Gastrocnemius medialis (tissue), 4 donors: ENCODE results near the gene EFEMP2. TPM values are rescaled to one million over a fixed set of nuclear protein-coding genes. Genes with fewer than 3 reads are reported as not detected.

Experiments
- ATAC-seq, 2 donors: fragments of 150-250 bp; one replicate each; pipeline ENCODE4 v1.9.1; 2016
- DNase-seq, 2 donors: peaks; one replicate each; pipeline ENCODE4 v3.0.0-alpha.2; 2019
- H3K27ac ChIP-seq, 4 donors: fragments of 200-600 bp; sonication (generic); 1 replicate in 1 of 4; 2 replicates in 3 of 4; pipeline ENCODE4 v1.5.1; 2016 to 2018; ENCODE audit warnings: mild to moderate bottlenecking in 2 of 4, moderate library complexity in 1 of 4
- H3K27me3 ChIP-seq, 3 donors: fragments of 200-600 bp; sonication (generic) in 2 of 3; 1 replicate in 1 of 3; 2 replicates in 2 of 3; pipeline versions ENCODE4 v1.5.1 to v1.6.0; 2016 to 2019; ENCODE audit warnings: mild to moderate bottlenecking in 1 of 3, moderate library complexity in 1 of 3
- H3K36me3 ChIP-seq, 2 donors: fragments of 200-600 bp; sonication (generic) in 1 of 2; one replicate each; pipeline ENCODE4 v1.5.1; 2017 to 2018
- H3K4me1 ChIP-seq, 2 donors: fragments of 200-600 bp; sonication (generic) in 1 of 2; one replicate each; pipeline ENCODE4 v1.5.1; 2016 to 2017; ENCODE audit warnings: mild to moderate bottlenecking in 2 of 2
- H3K4me3 ChIP-seq, 4 donors: fragments of 200-600 bp; sonication (generic) in 3 of 4; 1 replicate in 1 of 4; 2 replicates in 3 of 4; pipeline ENCODE4 v1.5.1; 2016 to 2019; ENCODE audit warnings: mild to moderate bottlenecking in 2 of 4
- H3K9me3 ChIP-seq, 3 donors: fragments of 200-600 bp; sonication (generic) in 2 of 3; 1 replicate in 1 of 3; 2 replicates in 2 of 3; pipeline ENCODE4 v1.5.1; 2016 to 2019
- POLR2A ChIP-seq, 2 donors: fragments of 450-650 bp; IDR thresholded peaks; one replicate each; pipeline ENCODE4 v1.6.1; 2017; ENCODE audit warnings: antibody characterized with exemption in 2 of 2, mild to moderate bottlenecking in 2 of 2, moderate library complexity in 2 of 2
- in situ Hi-C, 4 donors: fragments of 200-750 bp; cut with MboI; loops; one replicate each; pipeline versions ENCODE4 v1.15.0 to v1.8.0; 2017; ENCODE audit warnings: low sequenced_read_pairs in 4 of 4
- intact Hi-C: fragments of 100-400 bp; cut with DNase I; formaldehyde crosslinking; loops from one replicate; pipeline ENCODE4 v1.15.1; 2023; ENCODE audit warnings: low total_unique reads
- total RNA-seq, 4 donors: library from RNA; depleted of rRNA; stranded (reverse); fragments of >200 nt; gene quantifications; one replicate each; pipeline versions ENCODE4 v1.1.0 to v1.2.3, GENCODE V29; 2016
- TF ChIP-seq, protein P1 (sequence below), 5 experiments: fragments of 450-650 bp in 3 of 5; fragments of 200-600 bp in 2 of 5; sonication (generic) in 2 of 5; IDR thresholded peaks in 4 of 5; conservative IDR thresholded peaks in 1 of 5; 1 replicate in 4 of 5; 2 replicates in 1 of 5; pipeline ENCODE4 v1.5.1; 2016 to 2019; ENCODE audit warnings: antibody characterized with exemption in 5 of 5, mild to moderate bottlenecking in 3 of 5, moderate library complexity in 3 of 5

The EFEMP2 gene
- total RNA-seq, 4 donors from 2014 or later: 20.6 to 24.1 (median 22.9) TPM

DNA sequence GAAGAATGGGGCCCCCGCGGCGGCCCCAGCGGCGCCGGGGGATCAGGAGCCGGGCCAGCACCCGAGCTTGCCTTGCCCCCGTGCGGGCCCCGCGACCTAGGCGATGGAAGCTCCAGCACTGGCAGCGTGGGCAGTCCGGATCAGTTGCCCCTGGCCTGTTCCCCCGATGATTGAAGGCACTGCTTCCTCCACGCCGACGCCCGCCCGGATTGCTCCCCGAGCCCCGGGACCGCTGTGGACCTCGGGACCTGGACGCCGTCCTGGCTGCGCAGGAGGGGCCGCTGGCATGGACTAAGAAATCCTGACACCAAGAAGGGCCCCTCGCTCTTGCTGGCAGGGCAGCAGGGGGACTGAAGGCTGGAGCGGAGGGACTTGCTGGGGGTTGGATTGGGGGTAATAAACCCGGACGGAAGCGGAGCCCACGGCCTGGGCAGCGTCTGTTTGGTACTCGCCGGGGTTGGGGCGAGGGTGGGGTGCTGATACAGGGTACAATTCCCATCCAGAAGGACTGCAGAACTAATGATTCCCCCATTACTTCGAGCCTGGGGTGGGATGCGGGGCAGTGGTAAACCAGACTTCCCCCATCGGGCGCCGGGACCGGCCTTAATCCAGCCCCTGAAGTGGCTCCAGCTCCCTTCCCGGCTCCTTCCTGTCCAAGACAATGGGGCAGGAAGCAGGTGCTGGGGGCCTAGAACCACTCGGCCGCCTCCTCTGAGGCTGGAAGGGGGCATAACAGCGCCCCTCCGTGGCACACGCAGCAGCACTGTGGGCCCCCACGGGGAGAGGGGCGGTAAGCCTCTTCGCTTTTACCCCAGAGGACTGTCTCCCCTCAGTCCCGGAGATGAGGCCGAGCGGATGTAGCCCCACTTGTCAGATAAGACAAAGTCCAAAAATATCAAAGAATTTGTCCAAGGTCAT lies 18.9 kb upstream of the EFEMP2 start:
- Histone ChIP-seq H3K4me3 (peak overlapping the region; percentile 67 to 81 (median 76)), H3K4me1 (peaks cover 41 to 51% of the 10 kb centered on the region in 2 donors), H3K27me3 (no peaks in the 10 kb centered on the region), H3K9me3 (no peaks in the 10 kb centered on the region), H3K36me3 (peaks cover 0 to 7% of the 10 kb centered on the region in 2 donors), H3K27ac (peak overlapping the region; percentile 93 to 98 (median 96))
- in situ Hi-C loops: no loop called here
- ATAC-seq: no peak
- DNase-seq: no peak
- TF ChIP-seq, protein P1, sequence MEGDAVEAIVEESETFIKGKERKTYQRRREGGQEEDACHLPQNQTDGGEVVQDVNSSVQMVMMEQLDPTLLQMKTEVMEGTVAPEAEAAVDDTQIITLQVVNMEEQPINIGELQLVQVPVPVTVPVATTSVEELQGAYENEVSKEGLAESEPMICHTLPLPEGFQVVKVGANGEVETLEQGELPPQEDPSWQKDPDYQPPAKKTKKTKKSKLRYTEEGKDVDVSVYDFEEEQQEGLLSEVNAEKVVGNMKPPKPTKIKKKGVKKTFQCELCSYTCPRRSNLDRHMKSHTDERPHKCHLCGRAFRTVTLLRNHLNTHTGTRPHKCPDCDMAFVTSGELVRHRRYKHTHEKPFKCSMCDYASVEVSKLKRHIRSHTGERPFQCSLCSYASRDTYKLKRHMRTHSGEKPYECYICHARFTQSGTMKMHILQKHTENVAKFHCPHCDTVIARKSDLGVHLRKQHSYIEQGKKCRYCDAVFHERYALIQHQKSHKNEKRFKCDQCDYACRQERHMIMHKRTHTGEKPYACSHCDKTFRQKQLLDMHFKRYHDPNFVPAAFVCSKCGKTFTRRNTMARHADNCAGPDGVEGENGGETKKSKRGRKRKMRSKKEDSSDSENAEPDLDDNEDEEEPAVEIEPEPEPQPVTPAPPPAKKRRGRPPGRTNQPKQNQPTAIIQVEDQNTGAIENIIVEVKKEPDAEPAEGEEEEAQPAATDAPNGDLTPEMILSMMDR (IDR thresholded peaks at IDR 0.05 in 4 of 5, conservative IDR thresholded peaks at IDR 0.05 in 1 of 5): peak in 2 of 5 experiments; percentile 23 to 40
- peak in 1 of 2 donors; percentile 32 for TF ChIP-seq POLR2A (IDR thresholded peaks at IDR 0.05)
- intact Hi-C loops: no loop called here

DNA sequence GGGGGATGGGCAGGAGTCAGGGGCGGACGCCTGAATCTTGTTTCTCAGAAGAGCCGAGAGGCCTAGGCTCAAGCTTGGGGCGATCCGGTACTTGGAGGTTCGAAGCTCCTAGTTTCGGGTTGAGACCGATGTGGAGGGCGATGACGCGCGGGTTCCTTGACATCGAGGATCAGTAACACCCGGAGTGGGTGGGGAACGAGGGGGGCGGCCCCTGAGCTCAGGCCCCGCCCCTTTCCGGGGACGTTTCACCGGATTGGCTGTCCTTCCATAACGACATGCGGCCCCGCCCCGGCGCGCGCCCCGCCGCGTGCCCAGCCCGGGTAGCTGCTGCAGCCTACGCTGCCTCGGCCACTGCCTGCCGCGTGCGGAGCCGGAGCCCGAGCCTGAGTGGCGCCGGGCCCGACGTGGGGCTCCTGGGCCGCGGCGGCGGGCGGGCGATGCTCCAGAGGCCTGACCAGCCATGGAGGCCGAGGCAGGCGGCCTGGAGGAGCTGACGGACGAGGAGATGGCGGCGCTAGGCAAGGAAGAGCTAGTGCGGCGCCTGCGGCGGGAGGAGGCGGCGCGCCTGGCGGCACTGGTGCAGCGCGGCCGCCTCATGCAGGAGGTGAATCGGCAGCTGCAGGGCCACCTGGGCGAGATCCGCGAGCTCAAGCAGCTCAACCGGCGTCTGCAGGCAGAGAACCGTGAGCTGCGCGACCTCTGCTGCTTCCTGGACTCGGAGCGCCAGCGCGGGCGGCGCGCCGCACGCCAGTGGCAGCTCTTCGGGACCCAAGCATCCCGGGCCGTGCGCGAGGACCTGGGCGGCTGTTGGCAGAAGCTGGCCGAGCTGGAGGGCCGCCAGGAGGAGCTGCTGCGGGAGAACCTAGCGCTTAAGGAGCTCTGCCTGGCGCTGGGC lies 18.0 kb upstream of the EFEMP2 start, which contains the start of gene CCDC85B:
Gene CCDC85B (plus strand): TSS at position 350 of the 895 bp plus-strand sequence. CDS start 111 bp downstream, at position 461.
- intact Hi-C loops (loop anchor here (1.0 kb wide), 1 partner anchor 25 kb away; no protein-coding TSS in a partner anchor), in situ Hi-C loops (no loop called here)
- Histone ChIP-seq H3K36me3 (peaks cover 0 to 13% of the 10 kb centered on the region in 2 donors), H3K27me3 (no peaks in the 10 kb centered on the region), H3K4me1 (peaks cover 41 to 51% of the 10 kb centered on the region in 2 donors), H3K9me3 (no peaks in the 10 kb centered on the region), H3K4me3 (peak within 1 kb of the TSS; percentile 67 to 81 (median 77)), H3K27ac (peak within 1 kb of the TSS; percentile 93 to 98 (median 96))
- DNase-seq: peak; percentile 96 to 99
- ATAC-seq: peak; percentile 71 to 78
- TF ChIP-seq, protein P1 (IDR thresholded peaks at IDR 0.05 in 4 of 5, conservative IDR thresholded peaks at IDR 0.05 in 1 of 5): peak in 3 of 5 experiments; percentile 18 to 22 (median 21)
- TF ChIP-seq POLR2A (IDR thresholded peaks at IDR 0.05): peak; percentile 98 to 99

DNA sequence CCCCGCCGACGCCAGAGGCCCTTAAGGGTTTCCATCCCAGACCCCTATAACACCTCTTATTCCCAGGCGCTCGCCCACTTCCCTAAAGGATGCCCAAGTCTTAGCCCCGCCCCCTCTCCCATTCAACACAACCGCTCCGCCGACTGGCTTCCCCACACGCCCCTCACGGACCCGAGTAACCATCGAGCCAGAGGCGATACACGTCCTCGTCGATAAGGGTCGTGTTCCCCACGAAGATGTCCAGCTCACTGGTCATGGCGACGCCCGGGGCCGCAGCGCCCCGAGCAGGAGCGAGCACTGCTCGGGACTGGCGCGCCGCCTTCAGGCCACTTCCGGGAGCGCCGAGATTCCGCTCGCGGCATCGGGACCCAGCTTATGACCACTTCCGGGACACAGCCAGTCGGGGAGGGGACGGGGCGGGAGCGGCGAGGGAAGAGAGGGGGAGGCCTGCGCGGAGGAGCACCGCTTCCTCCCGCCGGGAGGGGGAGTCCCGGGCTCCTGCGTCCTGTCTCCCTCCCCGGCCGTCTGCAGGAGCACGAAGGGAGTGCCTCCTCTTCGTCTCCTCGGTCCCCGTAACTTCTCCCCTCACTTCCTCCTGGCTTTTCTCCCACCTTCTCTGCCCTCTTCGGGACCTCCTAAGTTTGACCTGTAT lies 15.7 kb upstream of the EFEMP2 start, which contains the start of gene FIBP:
Gene FIBP (minus strand): TSS at position 309 of the 652 bp plus-strand sequence. CDS start 53 bp downstream, at position 256.
- in situ Hi-C loops: loop anchor here (10.0 kb wide), 3 partner anchors 77 to 107 kb away; partner anchors contain the start of gene SART1 (in 1 of the 4)

More for the DNA sequence above, 15.7 kb upstream of the EFEMP2 start, which contains the start of gene FIBP:
- intact Hi-C loops: loop anchor here (1.0 to 2.0 kb wide), 6 partner anchors 15 to 115 kb away; partner anchors contain the start of genes BANF1, C11orf68, DRAP1 and EIF1AD
- Histone ChIP-seq H3K36me3 (peaks cover 0 to 26% of the 10 kb centered on the region in 2 donors), H3K9me3 (no peaks in the 10 kb centered on the region), H3K4me1 (peaks cover 41 to 45% of the 10 kb centered on the region in 2 donors), H3K27me3 (no peaks in the 10 kb centered on the region), H3K27ac (peak within 1 kb of the TSS; percentile 93 to 98 (median 96)), H3K4me3 (peak within 1 kb of the TSS; percentile 66 to 86 (median 78))
- peak; percentile 80 to 92 for TF ChIP-seq POLR2A (IDR thresholded peaks at IDR 0.05)
- TF ChIP-seq, protein P1 (IDR thresholded peaks at IDR 0.05 in 4 of 5, conservative IDR thresholded peaks at IDR 0.05 in 1 of 5): peak; percentile 85 to 95 (median 93)
- peak; percentile 97 to 98 for DNase-seq
- ATAC-seq: peak; percentile 68
